GM21786 (cell line): ENCODE data around the gene ZNF501.
A peak's percentile ranks its signal among the peaks of the same experiment; 100 is the strongest.

ENCODE experiments used
- ATAC-seq: cut with Tn5 transposase; IDR thresholded peaks from one replicate; pipeline ENCODE4 v1.9.1; 2021; ENCODE audit not compliant: unreplicated experiment

ZNF501 gene

GRCh38 chr3:44729384-44729910 lies at the start of gene ZNF501:
TSS of gene ZNF501 (plus strand) at chr3:44729635. CDS start at chr3:44734422, 4,787 bp downstream.
- peak; percentile 88 for ATAC-seq

GRCh38 chr3:44680921-44681455 lies 48.4 kb upstream of the ZNF501 start:
- ATAC-seq, result no peak

- ATAC-seq, result no peak
Observed at GRCh38 chr3:44682182-44682896, 47.1 kb upstream of the ZNF501 start.

GRCh38 chr3:44685128-44685800 lies 44.2 kb upstream of the ZNF501 start:
- ATAC-seq, result peak; percentile 79

- ATAC-seq, result no peak
Observed at GRCh38 chr3:44687898-44688297, 41.5 kb upstream of the ZNF501 start.

GRCh38 chr3:44712455-44713075 lies 16.9 kb upstream of the ZNF501 start, which contains the start of gene ZNF502:
TSS of gene ZNF502 (plus strand) at chr3:44712660. CDS start at chr3:44720262, 7,602 bp downstream.
- ATAC-seq, result peak; percentile 56

- no peak for ATAC-seq
Observed at GRCh38 chr3:44721231-44722102, 8.0 kb upstream of the ZNF501 start.

- no peak for ATAC-seq
Observed at GRCh38 chr3:44722103-44722401, 7.4 kb upstream of the ZNF501 start.

GRCh38 chr3:44734646-44735168 lies 5.3 kb downstream of the ZNF501 start:
- ATAC-seq, result no peak

GRCh38 chr3:44761101-44761423 lies 31.6 kb downstream of the ZNF501 start:
- no peak for ATAC-seq

GRCh38 chr3:44761424-44762169 lies 32.2 kb downstream of the ZNF501 start, which contains the start of the genes KIAA1143 and KIF15:
TSS of gene KIAA1143 (minus strand) at chr3:44761619. CDS start at chr3:44761602, 17 bp downstream.
TSS of gene KIF15 (plus strand) at chr3:44761794. CDS start at chr3:44761866, 72 bp downstream.
- ATAC-seq, result peak; percentile 86

GRCh38 chr3:44762170-44762677 lies 32.8 kb downstream of the ZNF501 start:
- no peak for ATAC-seq

GRCh38 chr3:44762690-44763089 lies 33.3 kb downstream of the ZNF501 start:
- no peak for ATAC-seq

GRCh38 chr3:44764248-44764647 lies 34.8 kb downstream of the ZNF501 start:
- no peak for ATAC-seq

GRCh38 chr3:44771424-44772098 lies 42.1 kb downstream of the ZNF501 start:
- no peak for ATAC-seq

- no peak for ATAC-seq
Observed at GRCh38 chr3:44772099-44772442, 42.6 kb downstream of the ZNF501 start.

- ATAC-seq, result no peak
Observed at GRCh38 chr3:44782891-44783290, 53.5 kb downstream of the ZNF501 start.
